Mesenchymal stem cell (in vitro differentiated cells and primary cell): Measurements from ENCODE around the gene OLFML2B.

Experiments used
- DNase-seq: peaks from one replicate; pipeline ENCODE4 v3.0.0-alpha.2; 2013
- H2AFZ ChIP-seq: one replicate; pipeline ENCODE4 v1.6.1; 2013; ENCODE audit warnings: low read depth, mild to moderate bottlenecking, control low read depth, inconsistent platforms, low read length, moderate library complexity
- H2AK5ac ChIP-seq: 2 replicates; pipeline ENCODE4 v1.6.1; 2013; ENCODE audit warnings: low read length, moderate library complexity, mild to moderate bottlenecking, inconsistent platforms; ENCODE audit not compliant: severe bottlenecking
- H2BK120ac ChIP-seq: one replicate; pipeline ENCODE4 v1.6.1; 2013; ENCODE audit warnings: low read depth, mild to moderate bottlenecking, inconsistent platforms, low read length, moderate library complexity
- H2BK12ac ChIP-seq, 2 experiments: one replicate each; pipeline ENCODE4 v1.6.1; 2013; ENCODE audit warnings: inconsistent platforms in 2 of 2, low read length in 2 of 2, mild to moderate bottlenecking in 2 of 2, moderate library complexity in 2 of 2, control low read depth in 1 of 2
- H2BK15ac ChIP-seq: one replicate; pipeline ENCODE4 v1.6.1; 2013; ENCODE audit warnings: mild to moderate bottlenecking, low read depth, inconsistent platforms; ENCODE audit not compliant: poor library complexity, severe bottlenecking
- H2BK5ac ChIP-seq: 2 replicates; pipeline ENCODE4 v1.6.1; 2013; ENCODE audit warnings: low read depth, mild to moderate bottlenecking, low read length, control low read depth, inconsistent platforms; ENCODE audit not compliant: poor library complexity, severe bottlenecking
- H3K14ac ChIP-seq, 2 experiments: one replicate each; pipeline ENCODE4 v1.6.1; 2013; ENCODE audit warnings: inconsistent platforms in 2 of 2, low read length in 2 of 2, control low read depth in 1 of 2, mild to moderate bottlenecking in 1 of 2, moderate library complexity in 1 of 2
- H3K18ac ChIP-seq, 2 experiments: one replicate each; pipeline ENCODE4 v1.6.1; 2013; ENCODE audit warnings: inconsistent platforms in 2 of 2, low read length in 2 of 2, control low read depth in 1 of 2, low read depth in 1 of 2, mild to moderate bottlenecking in 1 of 2
- H3K23ac ChIP-seq, 2 experiments: one replicate each; pipeline ENCODE4 v1.6.1; 2013; ENCODE audit warnings: inconsistent platforms in 2 of 2, low read length in 2 of 2, mild to moderate bottlenecking in 2 of 2, moderate library complexity in 2 of 2, control low read depth in 1 of 2
- H3K27ac ChIP-seq: 2 replicates; pipeline ENCODE4 v1.5.1; 2013; ENCODE audit warnings: mild to moderate bottlenecking, moderate library complexity, low read length, control low read depth, inconsistent platforms; ENCODE audit not compliant: poor library complexity, severe bottlenecking
- H3K27me3 ChIP-seq, 2 experiments: 2 replicates each; pipeline versions ENCODE4 v1.6.1 to v1.7.0; 2013; ENCODE audit warnings: low read length in 2 of 2, mild to moderate bottlenecking in 2 of 2, moderate library complexity in 2 of 2, control low read depth in 1 of 2, inconsistent platforms in 1 of 2; ENCODE audit not compliant: control insufficient read depth in 1 of 2, insufficient read depth in 1 of 2
- H3K36me3 ChIP-seq, 2 experiments: 2 replicates each; pipeline versions ENCODE4 v1.6.1 to v1.7.0; 2013; ENCODE audit warnings: low read length in 2 of 2, control low read depth in 1 of 2, inconsistent platforms in 1 of 2, low read depth in 1 of 2, mild to moderate bottlenecking in 1 of 2; ENCODE audit not compliant: insufficient read depth in 2 of 2, control insufficient read depth in 1 of 2
- H3K4ac ChIP-seq, 2 experiments: one replicate each; pipeline ENCODE4 v1.6.1; 2013; ENCODE audit warnings: inconsistent platforms in 2 of 2, low read length in 2 of 2, mild to moderate bottlenecking in 2 of 2, moderate library complexity in 2 of 2, control low read depth in 1 of 2, low read depth in 1 of 2
- H3K4me1 ChIP-seq: 2 replicates; pipeline ENCODE4 v1.6.1; 2013; ENCODE audit warnings: low read depth, low read length, control low read depth; ENCODE audit not compliant: control insufficient read depth, insufficient read depth
- H3K4me2 ChIP-seq: 2 replicates; pipeline ENCODE4 v1.6.1; 2013; ENCODE audit warnings: low read length, mild to moderate bottlenecking, inconsistent platforms; ENCODE audit not compliant: poor library complexity, severe bottlenecking
- H3K4me3 ChIP-seq, 2 experiments: 2 replicates each; pipeline versions ENCODE4 v1.5.1 to v1.7.0; 2013; ENCODE audit warnings: low read length in 2 of 2, mild to moderate bottlenecking in 2 of 2, control low read depth in 1 of 2, low read depth in 1 of 2; ENCODE audit not compliant: insufficient read depth in 1 of 2
- H3K79me1 ChIP-seq: replicated peaks from 2 replicates; pipeline ENCODE4 v1.6.1; 2013; ENCODE audit warnings: mild to moderate bottlenecking, control low read depth, low read length, inconsistent platforms; ENCODE audit not compliant: poor library complexity, severe bottlenecking
- H3K9ac ChIP-seq: 2 replicates; pipeline ENCODE4 v1.7.0; 2013; ENCODE audit warnings: mild to moderate bottlenecking, low read length, moderate library complexity
- H3K9me3 ChIP-seq: 2 replicates; pipeline ENCODE4 v1.7.0; 2013; ENCODE audit warnings: mild to moderate bottlenecking, low read length; ENCODE audit not compliant: control insufficient read depth
- H4K8ac ChIP-seq: one replicate; pipeline ENCODE4 v1.6.1; 2013; ENCODE audit warnings: inconsistent platforms, mild to moderate bottlenecking, low read length, moderate library complexity
- H4K91ac ChIP-seq: one replicate; pipeline ENCODE4 v1.6.1; 2013; ENCODE audit warnings: mild to moderate bottlenecking, low read length, inconsistent platforms
- WGBS: methylation state at CpG from one replicate; pipeline ENCODE4 v1.1.7; 2013; ENCODE audit warnings: mixed read lengths; 5-methylcytosine and 5-hydroxymethylcytosine counted together

The OLFML2B gene

GRCh38 chr1:161999301-162000052, 24.2 kb downstream of the OLFML2B start:
- H4K91ac ChIP-seq: no peak overlapping the region
- no peak for DNase-seq
- 85% methylated on average over 8 of the region's 8 CpGs for WGBS
- H3K9me3 ChIP-seq: no peaks in the 10 kb centered on the region
- no peak overlapping the region for H3K4me3 ChIP-seq
- no peaks in the 10 kb centered on the region for H3K79me1 ChIP-seq
- H3K36me3 ChIP-seq: peaks cover 42 to 71% of the 10 kb centered on the region in 2 experiments
- no peaks in the 10 kb centered on the region for H3K27me3 ChIP-seq
- H3K27ac ChIP-seq: no peak overlapping the region
- no peak overlapping the region for H2BK12ac ChIP-seq
- no peak overlapping the region for H2AFZ ChIP-seq
- H3K4me2 ChIP-seq: no peak overlapping the region
- peaks cover 25% of the 10 kb centered on the region for H3K4me1 ChIP-seq
- no peak overlapping the region for H3K4ac ChIP-seq
- H3K23ac ChIP-seq: no peak overlapping the region
- no peak overlapping the region for H4K8ac ChIP-seq
- no peak overlapping the region for H2BK15ac ChIP-seq
- H3K9ac ChIP-seq: no peak overlapping the region
- no peak overlapping the region for H3K18ac ChIP-seq
- no peak overlapping the region for H2AK5ac ChIP-seq
- no peak overlapping the region for H3K14ac ChIP-seq
- H2BK5ac ChIP-seq: no peak overlapping the region
- H2BK120ac ChIP-seq: no peak overlapping the region

- no peak overlapping the region for H3K27ac ChIP-seq
- H3K9me3 ChIP-seq: no peaks in the 10 kb centered on the region
- peaks cover 21% of the 10 kb centered on the region for H3K4me1 ChIP-seq
- no peak overlapping the region for H2BK120ac ChIP-seq
- no peak overlapping the region for H3K23ac ChIP-seq
- H2AK5ac ChIP-seq: no peak overlapping the region
- peaks cover 2% of the 10 kb centered on the region for H3K79me1 ChIP-seq
- 94% methylated on average over 5 of the region's 5 CpGs for WGBS
- H3K27me3 ChIP-seq: no peaks in the 10 kb centered on the region
- no peak overlapping the region for H3K4me2 ChIP-seq
- H3K36me3 ChIP-seq: peaks cover 46 to 72% of the 10 kb centered on the region in 2 experiments
- H3K18ac ChIP-seq: no peak overlapping the region
- no peak overlapping the region for H3K14ac ChIP-seq
- no peak overlapping the region for H3K9ac ChIP-seq
- H4K8ac ChIP-seq: no peak overlapping the region
- H2AFZ ChIP-seq: no peak overlapping the region
- no peak overlapping the region for H3K4me3 ChIP-seq
- H2BK5ac ChIP-seq: no peak overlapping the region
- no peak overlapping the region for H3K4ac ChIP-seq
- no peak overlapping the region for H2BK15ac ChIP-seq
- H4K91ac ChIP-seq: no peak overlapping the region
- DNase-seq: no peak
- H2BK12ac ChIP-seq: no peak overlapping the region
These were observed 24.9 kb downstream of the OLFML2B start for GRCh38 chr1:161998811-161999210.

GRCh38 chr1:161997152-161997551, 26.5 kb downstream of the OLFML2B start:
- H4K91ac ChIP-seq: no peak overlapping the region
- H2BK12ac ChIP-seq: no peak overlapping the region
- H3K36me3 ChIP-seq: peaks cover 54 to 87% of the 10 kb centered on the region in 2 experiments
- H3K9me3 ChIP-seq: peaks cover 5% of the 10 kb centered on the region
- H3K23ac ChIP-seq: no peak overlapping the region
- no peak overlapping the region for H3K14ac ChIP-seq
- H3K79me1 ChIP-seq: peaks cover 4% of the 10 kb centered on the region
- H3K4me1 ChIP-seq: peaks cover 8% of the 10 kb centered on the region
- no peaks in the 10 kb centered on the region for H3K27me3 ChIP-seq
- no peak overlapping the region for H3K9ac ChIP-seq
- no peak overlapping the region for H3K18ac ChIP-seq
- H4K8ac ChIP-seq: no peak overlapping the region
- H2BK5ac ChIP-seq: no peak overlapping the region
- H2AFZ ChIP-seq: no peak overlapping the region
- no peak overlapping the region for H3K4me2 ChIP-seq
- H2AK5ac ChIP-seq: no peak overlapping the region
- H2BK120ac ChIP-seq: no peak overlapping the region
- DNase-seq: no peak
- 85% methylated on average over 1 of the region's 1 CpG for WGBS
- H2BK15ac ChIP-seq: no peak overlapping the region
- no peak overlapping the region for H3K27ac ChIP-seq
- no peak overlapping the region for H3K4me3 ChIP-seq
- H3K4ac ChIP-seq: no peak overlapping the region

- Histone ChIP-seq H2AK5ac (no peak overlapping the region), H2BK12ac (no peak overlapping the region), H2BK5ac (no peak overlapping the region), H3K4me3 (peak overlapping the region in 1 of 2 experiments; percentile 38), H4K91ac (no peak overlapping the region), H3K36me3 (peaks cover 34 to 85% of the 10 kb centered on the region in 2 experiments), H3K14ac (no peak overlapping the region), H4K8ac (no peak overlapping the region), H2AFZ (no peak overlapping the region), H3K27me3 (no peaks in the 10 kb centered on the region), H3K4me2 (no peak overlapping the region), H3K23ac (no peak overlapping the region), H3K4me1 (peaks cover 6% of the 10 kb centered on the region), H3K9ac (peak overlapping the region; percentile 4), H3K18ac (no peak overlapping the region), H3K79me1 (peaks cover 4% of the 10 kb centered on the region), H2BK120ac (no peak overlapping the region), H3K9me3 (peaks cover 11% of the 10 kb centered on the region), H3K4ac (no peak overlapping the region), H3K27ac (no peak overlapping the region), H2BK15ac (no peak overlapping the region)
- 92% methylated on average over 9 of the region's 9 CpGs for WGBS
- no peak for DNase-seq
These were observed 29.4 kb downstream of the OLFML2B start for GRCh38 chr1:161994175-161994668.
